ENCODE results near the gene CARHSP1. TPM values are rescaled to one million over a fixed set of nuclear protein-coding genes. Genes with fewer than 3 reads are reported as not detected.

The CARHSP1 gene
- total RNA-seq, 1 donor from 2014 or later: 115 TPM

DNA sequence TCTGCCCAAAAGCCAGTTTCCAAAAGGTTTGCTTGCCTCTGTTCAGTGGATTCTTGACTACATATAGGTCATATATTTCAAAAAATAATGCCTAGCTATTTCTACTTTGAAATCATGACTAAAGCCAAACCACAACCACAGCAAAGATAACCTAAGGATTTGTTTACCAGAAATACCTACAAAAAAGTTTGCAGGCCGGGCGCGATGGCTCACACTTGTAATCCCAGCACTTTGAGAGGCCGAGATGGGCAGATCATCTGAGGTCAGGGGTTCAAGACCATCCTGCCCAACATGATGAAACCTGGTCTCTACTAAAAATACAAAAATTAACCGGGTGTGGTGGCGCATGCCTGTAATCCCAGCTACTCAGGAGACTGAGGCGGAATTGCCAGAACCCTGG is 15.2 kb downstream of the CARHSP1 start:
- Histone ChIP-seq H3K4me3 (no peak overlapping the region), H3K4me2 (no peak overlapping the region), H3K79me2 (ENCODE audit: low read depth) (peaks cover 9% of the 10 kb centered on the region), H3K4me1 (no peaks in the 10 kb centered on the region), H3K9me3 (ENCODE audit: low read depth) (no peaks in the 10 kb centered on the region), H3K36me3 (no peaks in the 10 kb centered on the region), H4K20me1 (ENCODE audit: low read depth) (peaks cover 47% of the 10 kb centered on the region), H3K27me3 (no peaks in the 10 kb centered on the region), H3K27ac (no peak overlapping the region), H2AFZ (replicated peaks) (no peak overlapping the region), H3F3A (ENCODE audit: low read depth) (peaks cover 19% of the 10 kb centered on the region), H3K9ac (no peak overlapping the region)
- Mint-ChIP-seq H3K4me1 (peaks cover 16% of the 10 kb centered on the region), H3K27ac (no peak overlapping the region), H3K9me3 (no peaks in the 10 kb centered on the region), H3K4me3 (no peak overlapping the region), H3K27me3 (ENCODE audit: insufficient read depth, low read depth) (peaks cover 8% of the 10 kb centered on the region), H3K36me3 (peaks cover 40% of the 10 kb centered on the region)
- TF ChIP-seq, protein P1, sequence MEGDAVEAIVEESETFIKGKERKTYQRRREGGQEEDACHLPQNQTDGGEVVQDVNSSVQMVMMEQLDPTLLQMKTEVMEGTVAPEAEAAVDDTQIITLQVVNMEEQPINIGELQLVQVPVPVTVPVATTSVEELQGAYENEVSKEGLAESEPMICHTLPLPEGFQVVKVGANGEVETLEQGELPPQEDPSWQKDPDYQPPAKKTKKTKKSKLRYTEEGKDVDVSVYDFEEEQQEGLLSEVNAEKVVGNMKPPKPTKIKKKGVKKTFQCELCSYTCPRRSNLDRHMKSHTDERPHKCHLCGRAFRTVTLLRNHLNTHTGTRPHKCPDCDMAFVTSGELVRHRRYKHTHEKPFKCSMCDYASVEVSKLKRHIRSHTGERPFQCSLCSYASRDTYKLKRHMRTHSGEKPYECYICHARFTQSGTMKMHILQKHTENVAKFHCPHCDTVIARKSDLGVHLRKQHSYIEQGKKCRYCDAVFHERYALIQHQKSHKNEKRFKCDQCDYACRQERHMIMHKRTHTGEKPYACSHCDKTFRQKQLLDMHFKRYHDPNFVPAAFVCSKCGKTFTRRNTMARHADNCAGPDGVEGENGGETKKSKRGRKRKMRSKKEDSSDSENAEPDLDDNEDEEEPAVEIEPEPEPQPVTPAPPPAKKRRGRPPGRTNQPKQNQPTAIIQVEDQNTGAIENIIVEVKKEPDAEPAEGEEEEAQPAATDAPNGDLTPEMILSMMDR (IDR thresholded peaks at IDR 0.05): no peak
- TF ChIP-seq EZH2phosphoT487 (IDR thresholded peaks at IDR 0.05): no peak
- no peak for TF ChIP-seq EZH2 (IDR thresholded peaks at IDR 0.05)
- no peak for DNase-seq (ENCODE audit: low spot score)

DNA sequence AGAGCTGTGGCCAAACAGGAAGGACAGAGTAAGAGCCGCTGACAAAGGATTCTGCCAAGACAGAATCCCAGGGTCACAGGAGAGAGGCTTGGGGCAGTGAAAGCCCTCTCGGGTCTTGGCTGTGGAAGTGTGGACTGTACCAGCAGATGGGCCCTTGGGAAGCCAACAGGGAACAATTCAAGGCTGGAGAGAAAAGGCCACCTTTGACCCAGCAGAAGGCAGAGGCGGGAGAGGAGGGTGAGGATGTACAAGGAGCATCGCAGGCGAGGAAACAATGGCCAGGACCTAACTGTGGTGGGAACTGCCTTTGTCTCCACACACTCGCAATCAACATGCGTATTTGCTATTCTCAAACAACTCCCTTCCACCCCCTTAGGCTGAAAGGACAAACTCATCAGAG is 15.7 kb downstream of the CARHSP1 start:
- Histone ChIP-seq H3K4me1 (no peaks in the 10 kb centered on the region), H3K9ac (no peak overlapping the region), H3K79me2 (ENCODE audit: low read depth) (peaks cover 4% of the 10 kb centered on the region), H3K27me3 (no peaks in the 10 kb centered on the region), H3F3A (ENCODE audit: low read depth) (peaks cover 19% of the 10 kb centered on the region), H3K9me3 (ENCODE audit: low read depth) (no peaks in the 10 kb centered on the region), H3K4me2 (no peak overlapping the region), H4K20me1 (ENCODE audit: low read depth) (peaks cover 43% of the 10 kb centered on the region), H3K27ac (peak overlapping the region; percentile 70), H3K36me3 (no peaks in the 10 kb centered on the region), H3K4me3 (no peak overlapping the region), H2AFZ (replicated peaks) (no peak overlapping the region)
- TF ChIP-seq EZH2phosphoT487 (IDR thresholded peaks at IDR 0.05) (no peak), EZH2 (IDR thresholded peaks at IDR 0.05) (no peak)
- TF ChIP-seq, protein P1 (IDR thresholded peaks at IDR 0.05): no peak
- Mint-ChIP-seq H3K36me3 (peaks cover 38% of the 10 kb centered on the region), H3K4me1 (peaks cover 16% of the 10 kb centered on the region), H3K27me3 (ENCODE audit: insufficient read depth, low read depth) (peaks cover 8% of the 10 kb centered on the region), H3K9me3 (no peaks in the 10 kb centered on the region), H3K4me3 (no peak overlapping the region), H3K27ac (no peak overlapping the region)
- no peak for DNase-seq (ENCODE audit: low spot score)

DNA sequence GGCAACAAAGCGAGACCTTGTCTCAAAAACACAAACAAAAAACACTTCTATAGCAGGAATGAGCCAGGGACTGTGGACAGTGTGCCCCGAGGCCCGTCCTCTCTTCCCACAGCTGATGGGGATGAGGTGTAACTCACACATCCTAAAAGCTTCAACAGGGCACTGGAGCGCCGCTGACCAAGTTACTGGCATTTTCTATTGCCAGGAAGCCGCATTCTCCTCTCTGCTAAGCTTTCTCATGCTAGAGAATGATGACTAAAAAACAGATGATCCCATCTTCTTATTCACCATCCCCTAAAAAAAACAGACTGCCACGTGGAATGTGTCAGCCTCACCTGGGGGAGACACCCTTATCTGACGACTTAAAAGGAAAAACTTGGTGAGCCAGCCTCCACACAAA is 16.3 kb downstream of the CARHSP1 start:
- Mint-ChIP-seq H3K36me3 (peaks cover 34% of the 10 kb centered on the region), H3K4me1 (peaks cover 16% of the 10 kb centered on the region), H3K27ac (peak overlapping the region; percentile 57), H3K4me3 (no peak overlapping the region), H3K27me3 (ENCODE audit: insufficient read depth, low read depth) (peaks cover 5% of the 10 kb centered on the region), H3K9me3 (no peaks in the 10 kb centered on the region)
- Histone ChIP-seq H3K9ac (no peak overlapping the region), H3K79me2 (ENCODE audit: low read depth) (no peaks in the 10 kb centered on the region), H4K20me1 (ENCODE audit: low read depth) (peaks cover 38% of the 10 kb centered on the region), H3F3A (ENCODE audit: low read depth) (peaks cover 19% of the 10 kb centered on the region), H3K9me3 (ENCODE audit: low read depth) (no peaks in the 10 kb centered on the region), H2AFZ (replicated peaks) (no peak overlapping the region), H3K4me2 (no peak overlapping the region), H3K4me1 (no peaks in the 10 kb centered on the region), H3K27ac (no peak overlapping the region), H3K36me3 (no peaks in the 10 kb centered on the region), H3K27me3 (no peaks in the 10 kb centered on the region), H3K4me3 (no peak overlapping the region)
- TF ChIP-seq, protein P1 (IDR thresholded peaks at IDR 0.05): no peak
- TF ChIP-seq EZH2phosphoT487 (IDR thresholded peaks at IDR 0.05): no peak
- no peak for TF ChIP-seq EZH2 (IDR thresholded peaks at IDR 0.05)
- no peak for DNase-seq (ENCODE audit: low spot score)
